ENCODE data around the gene MCIDAS.
A peak's percentile ranks its signal among the peaks of the same experiment; 100 is the strongest.

The MCIDAS gene

DNA sequence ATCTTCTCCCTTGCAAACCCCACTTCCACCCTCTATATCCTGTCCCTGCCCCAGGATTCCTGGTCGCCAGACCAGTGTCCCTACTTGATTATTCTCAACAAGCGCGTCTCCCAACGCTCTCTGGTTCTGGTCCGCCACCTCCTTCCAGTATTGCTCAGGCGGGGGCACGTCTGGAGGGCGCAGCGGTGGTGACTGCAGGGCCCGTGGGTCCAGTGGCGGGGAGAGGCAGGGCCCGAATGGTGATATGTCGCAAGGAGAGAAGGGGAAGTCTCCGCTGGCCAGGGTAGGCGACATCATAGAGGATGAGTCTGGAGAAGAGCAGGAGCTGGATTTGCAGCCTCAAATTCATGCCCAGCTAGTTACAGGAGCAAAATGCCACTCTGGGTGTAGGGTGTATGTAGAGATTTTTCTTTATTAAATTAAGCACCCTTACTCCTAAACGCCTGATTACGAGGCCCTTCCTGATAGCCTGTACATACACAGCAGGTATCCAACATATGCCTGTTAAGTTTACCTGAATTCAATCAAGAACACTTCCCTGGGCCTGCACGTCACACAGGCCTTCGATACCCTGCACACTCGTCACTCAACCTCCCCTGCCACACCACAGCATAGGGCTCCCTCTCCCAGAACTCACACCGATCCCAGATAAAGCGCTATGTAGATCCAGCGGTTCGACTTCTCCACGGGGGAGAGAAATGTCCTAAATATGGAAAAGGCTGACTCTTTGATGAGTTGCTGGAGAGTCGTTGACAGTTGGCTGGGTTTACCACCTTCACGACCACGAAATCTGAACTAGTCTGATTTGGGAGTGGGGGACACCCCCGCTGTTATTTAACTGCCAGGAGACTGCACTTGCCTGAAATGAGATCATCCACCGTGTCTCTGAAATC is 4.8 kb downstream of the MCIDAS start:
- no peak for DNase-seq

DNA sequence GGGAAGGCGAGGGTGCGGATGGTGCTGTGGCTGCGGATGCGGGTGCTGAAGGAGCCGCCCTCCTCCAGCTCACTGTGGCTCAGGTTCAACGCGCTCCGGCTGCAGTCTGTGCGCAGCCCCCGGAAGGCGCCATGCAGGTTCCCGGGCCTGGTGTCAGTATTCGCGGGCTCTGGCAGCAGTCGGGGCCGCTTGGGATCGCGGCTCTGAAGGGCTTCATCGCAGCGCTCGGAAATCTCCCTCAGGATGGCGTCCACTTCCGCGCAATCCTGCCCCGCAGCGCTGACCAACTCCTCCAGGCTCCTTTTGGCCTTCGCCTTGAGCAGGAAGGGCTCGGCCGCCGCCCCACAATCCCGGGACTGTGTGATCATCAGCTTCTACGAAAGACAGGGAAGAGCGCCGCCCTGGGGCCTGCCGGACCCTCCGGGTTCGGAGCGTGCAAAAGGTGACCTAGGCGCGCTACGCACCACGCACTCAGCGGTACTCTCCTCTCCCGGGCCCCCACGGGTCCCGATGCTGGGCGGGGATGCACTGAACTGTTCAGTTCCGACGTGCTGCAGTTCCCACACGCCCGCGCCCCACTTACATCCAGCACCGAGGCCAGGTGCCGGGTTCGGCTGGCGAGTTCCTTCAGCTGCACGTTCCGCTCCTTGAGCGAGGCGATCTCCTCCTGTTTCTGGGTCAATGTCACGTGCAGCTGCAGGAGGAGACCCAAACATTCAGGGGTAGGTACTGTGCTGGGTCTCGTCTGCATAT is 6.5 kb downstream of the MCIDAS start:
- no peak for DNase-seq

DNA sequence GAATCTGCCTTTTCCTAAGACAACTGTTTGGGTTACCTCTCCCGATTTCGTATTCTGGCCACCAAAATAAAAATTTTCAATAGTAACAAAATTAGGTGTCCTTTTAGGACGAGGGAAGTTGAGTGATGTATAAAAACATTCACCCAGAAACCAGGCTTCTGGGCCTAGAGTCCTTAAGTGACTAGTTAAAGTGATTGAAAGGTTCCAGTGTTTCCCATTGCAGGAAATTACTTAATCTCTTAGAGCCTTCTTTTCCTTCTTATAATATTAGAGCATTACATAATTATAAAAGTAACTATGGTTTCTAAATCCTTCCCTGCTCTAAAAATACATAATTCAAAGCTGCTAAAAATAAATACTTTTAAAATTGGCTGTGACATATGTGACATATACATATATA is 7.3 kb downstream of the MCIDAS start:
- no peak for DNase-seq

DNA sequence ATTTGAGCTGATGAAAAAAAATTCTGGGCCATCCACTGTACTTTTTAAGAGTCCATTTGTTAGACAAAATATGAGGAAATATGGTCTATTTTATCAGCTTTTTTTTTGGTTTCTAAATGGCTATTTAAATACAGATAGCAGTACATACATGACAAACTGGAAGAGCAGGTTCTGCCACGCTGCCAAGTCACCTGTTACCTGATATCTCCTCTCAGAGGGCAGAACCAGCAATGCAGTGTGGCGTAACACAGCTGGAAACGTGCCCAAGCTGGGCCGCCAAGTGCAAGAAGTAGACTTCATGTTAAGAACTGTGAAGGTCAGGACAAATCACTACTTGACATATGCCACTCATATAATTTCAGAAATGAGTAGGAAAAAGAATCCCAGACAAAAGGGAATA is 8.1 kb downstream of the MCIDAS start:
- DNase-seq: no peak

DNA sequence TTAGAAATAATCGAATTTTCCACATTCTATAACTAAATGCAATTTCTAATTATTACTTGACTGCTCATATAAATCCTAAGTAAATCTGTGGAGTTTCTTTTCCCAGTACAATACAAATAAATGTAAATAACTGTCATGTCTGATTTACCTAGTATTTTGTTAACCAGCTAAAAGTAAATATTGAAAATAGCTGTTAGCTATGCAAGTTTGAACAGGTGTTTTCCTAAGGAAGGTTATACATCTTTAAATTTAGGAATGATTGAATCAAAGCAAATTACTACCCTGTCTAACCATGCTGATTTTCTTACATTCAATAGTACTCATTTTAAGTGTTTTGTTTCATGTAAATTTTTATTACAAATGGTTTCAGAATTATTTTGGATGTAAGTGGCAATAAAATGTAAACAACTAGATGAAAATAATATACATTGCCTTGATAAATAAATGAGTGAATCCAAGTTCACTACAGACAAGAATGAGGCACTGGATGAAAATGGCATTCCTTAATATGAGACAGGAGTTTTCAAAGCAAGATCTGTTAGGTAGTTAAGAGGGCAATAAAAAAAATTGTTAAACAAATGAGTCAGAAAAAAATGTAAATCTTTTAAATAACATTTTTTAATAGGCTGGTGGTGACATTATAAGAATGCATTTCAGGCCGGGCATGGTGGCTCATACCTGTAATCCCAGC is 15.8 kb downstream of the MCIDAS start:
- no peak for DNase-seq

DNA sequence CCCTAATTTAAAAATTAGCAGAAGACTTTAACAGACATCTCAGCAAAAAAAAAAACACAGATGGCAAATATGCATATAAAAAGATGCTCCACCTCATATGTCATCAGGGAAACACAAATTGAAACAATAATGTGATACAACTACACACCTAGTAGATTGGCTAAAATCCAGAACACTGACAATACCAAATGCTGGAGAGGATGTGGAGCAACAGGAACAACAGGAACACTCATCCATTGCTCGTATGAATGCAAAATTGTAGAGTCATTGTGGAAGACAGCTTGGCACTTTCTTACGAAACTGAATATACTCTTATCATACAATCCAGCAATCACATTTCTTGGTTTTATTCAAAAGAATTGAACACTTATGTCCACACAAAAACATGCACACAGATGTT is 22.1 kb downstream of the MCIDAS start:
- no peak for DNase-seq

DNA sequence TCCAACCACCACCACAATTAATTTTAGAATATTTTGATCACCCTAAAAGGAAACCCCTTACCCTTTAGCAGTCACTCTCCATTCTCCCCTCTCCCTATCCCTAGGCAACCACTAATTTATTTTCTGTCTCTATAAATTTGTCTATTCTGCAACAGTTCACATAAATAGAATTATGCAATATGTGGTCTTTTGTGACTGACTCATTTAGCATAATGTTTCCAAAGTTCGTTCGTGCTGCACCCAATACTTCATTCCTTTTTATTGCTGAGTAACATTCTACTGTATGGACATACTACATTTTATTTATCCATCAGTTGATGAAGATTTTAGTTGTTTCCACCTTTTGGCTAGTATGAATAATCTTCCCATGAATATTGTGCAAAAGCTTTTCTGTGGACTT is 36.0 kb downstream of the MCIDAS start:
- DNase-seq: no peak

DNA sequence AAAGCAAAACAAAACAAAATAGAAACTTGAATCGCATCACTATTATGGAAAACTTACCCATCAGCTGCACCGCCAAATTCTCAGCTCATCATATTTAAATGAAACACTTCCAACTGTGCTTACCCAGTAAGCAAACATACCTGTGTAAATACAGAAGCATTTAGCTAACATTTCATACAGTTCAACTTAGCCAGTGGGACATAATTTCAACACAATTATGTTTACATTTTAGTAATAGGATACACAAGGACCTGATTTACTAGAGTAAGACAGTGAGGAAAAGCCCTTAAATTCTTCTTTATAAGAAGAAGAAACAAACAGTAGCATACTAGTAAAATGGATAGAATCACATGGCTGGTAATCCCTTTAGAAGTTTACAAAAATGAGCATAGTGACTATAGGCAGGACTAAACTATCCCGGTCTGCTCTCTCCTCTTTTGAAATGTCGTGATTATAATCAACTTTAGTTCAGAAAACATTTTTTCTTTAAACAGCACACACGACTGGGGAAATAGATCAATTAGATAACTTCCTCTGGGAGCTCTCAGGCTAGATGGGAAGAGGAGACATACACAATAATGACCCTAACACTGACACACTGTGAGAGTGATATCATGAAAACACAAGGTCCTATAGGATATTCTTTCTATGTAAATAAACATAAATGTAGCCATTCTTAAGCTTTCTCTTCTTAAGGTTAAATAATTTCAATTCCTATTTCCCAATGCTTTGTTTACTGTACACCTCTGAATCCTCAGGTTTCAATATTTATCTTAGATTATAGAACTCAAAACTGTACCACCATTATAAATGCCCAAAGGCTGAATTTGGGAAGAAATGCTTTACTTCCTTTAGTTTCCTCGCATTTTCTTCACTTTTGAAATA is 38.2 kb downstream of the MCIDAS start:
- DNase-seq: no peak

DNA sequence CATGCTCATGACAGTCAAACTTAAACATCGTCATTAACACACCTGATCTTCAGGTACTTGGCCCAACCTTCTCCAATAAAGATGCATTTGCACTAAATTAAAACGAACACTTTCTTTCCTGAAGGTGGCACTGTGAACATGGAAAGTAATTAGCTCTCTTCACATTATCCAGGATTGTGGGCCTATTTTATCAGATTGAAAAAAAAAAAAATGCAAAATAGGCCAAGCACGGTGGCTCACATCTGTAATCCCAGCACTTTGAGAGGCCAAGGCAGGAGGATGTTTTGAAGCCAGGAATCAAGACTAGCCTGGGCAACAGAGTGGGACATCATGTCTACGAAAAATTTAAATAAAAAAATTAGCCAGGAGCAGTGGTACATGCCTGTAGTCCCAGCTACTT is 39.7 kb downstream of the MCIDAS start:
- no peak for DNase-seq

DNA sequence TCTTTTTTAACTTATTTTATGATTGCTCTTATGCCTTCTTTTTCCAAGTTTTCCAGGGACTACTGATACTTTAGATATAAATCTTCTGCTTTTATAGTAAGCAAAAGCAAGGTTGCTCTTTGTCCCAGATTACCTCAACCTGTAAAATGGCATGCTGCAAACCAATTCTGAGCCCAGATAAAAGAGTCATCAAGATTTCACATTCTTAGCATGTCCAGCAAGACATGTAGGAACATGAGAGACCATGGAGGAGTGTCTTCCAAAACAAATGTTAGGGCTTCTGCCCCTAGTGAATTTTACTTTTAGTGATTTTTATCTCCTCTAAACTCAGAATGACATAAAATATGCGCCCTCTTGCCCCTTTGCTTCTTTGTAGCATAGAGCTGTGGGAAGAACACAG is 47.1 kb downstream of the MCIDAS start:
- no peak for DNase-seq

DNA sequence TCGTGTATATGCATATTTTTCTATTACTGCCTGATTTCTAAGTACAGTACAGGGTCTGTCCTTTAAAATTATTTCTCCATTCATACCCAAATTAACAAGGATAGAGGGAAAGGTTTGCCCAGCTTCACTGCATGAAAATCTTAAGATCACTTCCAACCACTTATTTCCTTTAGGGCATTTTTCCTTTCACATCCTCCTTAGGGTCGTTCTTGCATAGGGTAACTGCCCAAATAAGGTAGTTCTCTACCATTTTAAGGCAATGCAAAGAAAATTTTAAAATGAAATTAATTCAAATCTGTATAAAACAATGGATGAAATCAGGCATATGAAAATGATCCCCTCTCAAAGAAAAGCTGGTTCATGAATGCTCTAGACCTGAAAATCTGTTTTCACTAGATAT is 50.0 kb downstream of the MCIDAS start:
- DNase-seq: no peak

DNA sequence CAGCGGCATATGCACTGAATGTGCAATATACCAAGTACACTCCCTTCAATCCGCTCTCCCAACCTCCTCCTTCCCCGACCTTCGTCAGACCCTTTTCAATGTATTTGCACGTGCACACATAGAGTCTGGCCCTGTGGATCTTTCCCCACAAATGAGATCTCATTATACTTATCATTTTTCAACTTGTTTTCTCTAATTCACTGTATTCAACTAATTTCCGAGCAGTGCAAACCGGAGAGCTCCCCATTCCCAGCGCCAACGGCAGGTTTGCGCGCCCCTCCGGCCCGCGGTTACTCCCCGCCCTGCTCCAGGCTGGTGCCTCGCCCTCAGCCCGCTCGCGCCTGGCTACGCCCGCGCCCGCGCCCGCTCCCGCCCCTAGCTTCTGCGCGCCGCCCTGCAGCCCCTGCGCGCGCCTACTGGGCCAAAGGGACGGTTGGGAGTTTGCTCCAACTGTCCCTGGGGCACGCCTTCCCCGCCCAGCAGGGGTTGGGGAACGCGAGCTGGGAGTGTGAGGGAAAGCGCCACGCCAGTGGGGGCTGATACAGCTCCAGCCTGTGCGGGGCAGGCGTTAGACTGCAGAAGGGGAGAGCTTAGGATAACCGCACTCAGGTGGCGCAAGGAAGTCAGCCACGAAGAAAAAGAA is 50.8 kb downstream of the MCIDAS start:
- no peak for DNase-seq

DNA sequence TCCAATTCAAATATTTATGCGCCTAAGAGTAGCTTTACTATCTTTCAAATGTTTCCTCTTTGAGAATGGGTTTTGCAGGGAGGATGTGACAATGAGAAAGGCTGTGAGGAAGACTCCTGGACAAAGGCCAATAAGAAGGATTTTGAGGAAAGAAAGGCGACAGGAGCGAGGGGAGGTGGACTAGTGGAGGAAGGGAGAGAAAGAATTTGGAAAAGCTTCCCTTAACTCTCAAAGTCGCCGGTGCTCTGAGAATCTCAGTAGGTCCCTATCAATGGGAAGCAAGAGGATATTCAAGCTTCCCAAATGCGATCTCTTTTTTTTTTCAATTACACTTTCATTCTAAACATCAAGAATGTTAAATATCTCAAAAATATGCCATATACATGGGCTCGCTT is 51.3 kb downstream of the MCIDAS start:
- DNase-seq: no peak

DNA sequence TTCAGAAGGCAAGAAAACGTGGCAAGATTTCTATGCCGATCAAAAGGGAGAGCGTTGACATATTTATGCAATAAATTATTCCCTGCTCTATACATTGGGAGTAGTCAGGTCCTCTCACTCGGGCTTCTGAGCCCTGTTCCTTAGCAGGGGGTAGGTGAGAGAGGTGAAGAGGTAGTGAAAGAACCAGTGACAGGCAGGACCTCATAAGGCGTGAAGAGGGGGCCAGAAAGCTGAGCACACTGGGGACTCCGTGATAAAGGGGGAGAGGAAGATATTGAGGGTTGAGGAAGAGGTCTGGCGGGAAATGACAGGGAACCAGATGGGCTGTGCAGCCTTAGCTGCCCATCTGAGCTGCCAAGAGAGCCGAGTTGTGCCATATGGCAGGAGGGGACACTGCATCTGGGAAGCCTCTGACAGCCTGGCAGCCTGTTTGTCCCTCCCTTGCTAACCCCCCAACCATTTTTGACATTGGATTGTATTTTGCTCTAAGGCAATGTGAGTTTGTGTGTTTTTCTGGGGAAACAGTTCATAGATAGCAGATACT is 53.4 kb downstream of the MCIDAS start:
- DNase-seq: no peak

DNA sequence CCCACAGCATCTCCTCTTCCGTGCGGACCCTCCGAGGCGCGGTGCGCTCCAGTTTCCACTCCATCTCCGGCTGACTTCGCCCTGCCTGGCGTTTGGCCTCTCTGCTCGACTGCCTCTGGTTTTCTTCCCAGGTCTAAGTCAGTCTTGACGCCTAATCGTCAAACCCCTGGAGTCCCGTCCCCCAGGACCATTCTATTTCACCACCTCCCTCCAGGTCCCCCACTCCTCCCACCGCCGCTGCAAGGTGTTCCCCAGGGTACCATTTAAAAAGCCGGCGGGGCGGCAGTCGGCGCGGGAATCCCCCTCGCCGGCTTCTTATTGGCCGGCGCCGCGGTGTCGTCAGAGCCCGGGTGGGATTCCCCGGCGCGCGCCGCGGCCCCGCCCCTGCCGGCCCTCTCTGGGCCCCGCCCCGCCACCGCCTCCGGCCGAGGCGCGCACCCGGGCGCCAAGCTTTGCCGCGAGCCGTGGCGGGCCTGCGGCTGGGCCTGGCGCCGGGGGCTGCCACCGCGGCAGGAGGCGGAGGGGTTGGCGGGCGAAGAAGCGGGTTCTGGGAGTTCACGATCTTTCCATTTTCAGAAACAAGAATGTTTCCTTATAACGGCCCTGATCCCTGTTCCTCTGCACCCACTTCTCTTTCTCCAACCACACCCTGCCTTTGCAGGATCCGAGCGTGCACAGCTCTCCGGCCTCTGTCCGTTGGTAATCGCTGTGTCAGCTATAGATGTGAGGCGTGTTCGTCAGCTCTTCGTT is 54.0 kb downstream of the MCIDAS start, which contains the start of gene CDC20B:
Gene CDC20B (minus strand): TSS at position 241 of the 750 bp plus-strand sequence. CDS start 177 bp downstream, at position 64.
- DNase-seq: peak; percentile 70

DNA sequence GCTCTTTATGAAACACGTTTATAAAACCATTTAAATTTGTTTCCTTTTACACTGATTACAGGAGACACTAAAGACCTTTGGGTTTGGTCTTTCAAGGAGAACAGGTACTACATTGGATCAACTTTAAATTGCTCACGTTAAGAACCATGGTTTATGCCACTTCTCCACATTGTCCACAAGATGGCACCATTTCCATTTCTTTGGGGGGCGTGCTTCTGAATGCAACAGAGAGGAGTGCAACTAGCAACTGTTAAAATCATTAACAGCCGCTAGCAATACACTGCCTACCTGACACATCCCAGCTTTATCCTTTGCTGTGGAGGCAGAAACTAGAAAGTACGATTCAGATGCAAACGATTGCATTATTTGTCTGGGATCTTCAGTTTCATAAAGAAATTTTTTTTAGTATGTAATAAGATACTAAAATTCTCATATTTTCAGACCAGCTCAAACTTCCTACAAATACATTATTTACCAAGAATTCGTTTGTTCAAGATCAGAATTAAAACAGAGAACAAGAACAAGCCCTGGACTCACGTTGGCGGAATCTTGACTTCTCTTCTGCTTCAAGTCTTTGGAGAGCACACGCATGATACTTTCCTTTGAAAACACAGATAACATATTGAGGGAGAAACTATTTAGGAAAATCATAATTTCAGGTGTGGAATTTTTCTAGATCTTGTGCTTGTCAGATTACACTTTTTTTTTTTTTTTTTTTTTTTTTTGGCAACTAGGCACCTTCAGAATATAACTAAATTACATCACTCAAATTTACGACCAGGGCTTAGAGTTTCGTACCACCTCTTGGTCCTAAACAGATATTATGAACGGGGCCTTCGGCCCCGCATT is 54.8 kb downstream of the MCIDAS start:
- DNase-seq: peak; percentile 38

DNA sequence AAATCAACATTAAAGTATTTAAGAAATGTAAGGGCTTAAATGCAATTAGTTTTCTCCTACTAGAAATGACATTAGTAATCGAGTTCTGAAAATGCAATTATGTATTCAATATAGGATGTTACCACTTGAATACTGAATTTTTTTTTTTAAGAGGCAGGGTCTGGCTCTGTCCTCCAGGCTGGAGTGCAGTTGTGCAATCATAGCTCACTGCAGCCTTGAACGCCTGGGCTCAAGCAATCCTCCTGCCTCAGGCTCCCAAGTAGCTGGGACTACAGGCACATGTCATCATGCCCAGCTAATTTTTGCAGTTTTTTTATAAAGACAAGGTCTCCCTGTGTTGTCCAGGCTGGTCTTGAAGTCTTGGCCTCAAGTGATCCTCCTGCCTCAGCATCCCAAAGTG is 55.6 kb downstream of the MCIDAS start:
- DNase-seq: no peak
